GM18861 (cell line): Measurements from ENCODE around the gene MED15.
"Not testable (repeated sequence)": the region's sequence is repeated elsewhere in the genome, so short reads cannot be mapped to it uniquely, and the experiment has no call there.

Experiments used
- ATAC-seq: cut with Tn5 transposase; IDR thresholded peaks from one replicate; pipeline ENCODE4 v1.9.1; 2021; ENCODE audit not compliant: unreplicated experiment

MED15 gene

DNA sequence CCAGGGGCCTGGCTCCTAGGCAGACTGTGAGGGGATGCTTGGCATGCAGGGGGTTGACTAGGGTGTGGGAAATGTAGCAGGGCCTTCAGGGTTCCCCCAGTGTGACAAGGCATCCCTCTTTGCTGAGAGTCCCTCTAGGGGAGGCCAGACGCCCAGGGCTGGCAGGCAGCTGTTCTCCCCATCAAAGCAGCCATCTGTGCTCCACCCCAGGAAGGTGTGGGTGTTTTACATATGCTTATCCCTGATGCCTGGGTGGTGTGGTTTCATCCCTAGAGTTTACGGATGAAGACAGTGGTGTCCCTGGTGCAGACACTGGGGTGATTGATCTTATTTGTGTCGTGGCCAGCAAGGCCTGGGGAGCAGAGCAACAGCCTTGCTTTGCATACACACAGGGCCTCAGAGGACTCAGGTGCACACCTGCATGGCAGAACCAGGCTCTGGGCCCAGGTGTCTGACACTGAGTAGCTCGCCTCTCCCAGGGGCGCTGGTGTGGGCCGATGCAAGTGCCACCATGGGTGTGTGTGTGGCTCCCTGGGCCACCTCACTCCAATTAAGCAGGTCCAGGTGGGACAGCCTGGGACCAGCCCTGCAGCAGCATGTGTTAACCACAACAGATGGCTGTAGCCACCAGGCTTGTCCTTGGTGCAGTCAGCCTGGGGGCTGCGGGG lies 74.2 kb downstream of the MED15 start:
- ATAC-seq: no peak

DNA sequence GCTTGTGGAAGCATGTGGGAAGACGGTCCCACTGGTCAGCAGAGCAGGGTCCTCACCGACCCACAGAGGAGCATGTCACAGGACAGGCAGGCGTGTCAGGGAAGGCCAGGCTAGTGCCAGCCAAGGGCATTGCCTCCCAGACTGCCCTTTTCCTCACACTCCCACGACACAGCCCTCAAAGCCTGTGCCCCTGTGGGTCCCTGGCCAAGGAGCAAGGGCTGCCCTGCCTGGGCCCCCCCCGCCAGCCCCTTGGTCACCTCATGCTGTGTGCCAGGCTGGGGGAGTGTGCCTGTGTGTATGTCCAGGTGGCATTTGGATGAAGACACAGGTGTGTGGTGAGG lies 74.7 kb downstream of the MED15 start:
- ATAC-seq: no peak

- no peak for ATAC-seq
Measured at GRCh38 chr22:20582520-20583361, 75.3 kb downstream of the MED15 start.

DNA sequence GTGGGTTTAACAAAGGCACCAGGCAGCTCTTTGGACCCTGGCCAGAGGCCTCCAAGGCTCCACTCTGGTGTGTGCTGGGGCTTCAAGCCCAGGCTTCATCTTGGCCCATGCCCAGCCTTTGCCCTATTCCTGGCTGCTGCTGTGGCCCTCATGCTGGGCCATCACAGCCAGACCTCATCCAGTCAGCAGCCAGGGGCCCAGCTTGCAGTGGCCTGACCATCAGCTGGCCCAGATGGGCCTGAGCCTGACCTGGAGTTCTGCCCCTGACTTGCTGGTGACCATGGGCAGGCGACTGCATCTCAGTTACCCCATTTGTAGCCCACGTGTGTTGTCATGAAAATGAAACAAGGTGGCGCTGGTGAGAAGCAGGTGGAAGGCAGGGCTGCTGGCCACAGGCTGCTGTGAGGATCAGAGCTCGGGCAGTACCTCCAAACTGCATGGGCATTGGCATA lies 76.1 kb downstream of the MED15 start:
- no peak for ATAC-seq

DNA sequence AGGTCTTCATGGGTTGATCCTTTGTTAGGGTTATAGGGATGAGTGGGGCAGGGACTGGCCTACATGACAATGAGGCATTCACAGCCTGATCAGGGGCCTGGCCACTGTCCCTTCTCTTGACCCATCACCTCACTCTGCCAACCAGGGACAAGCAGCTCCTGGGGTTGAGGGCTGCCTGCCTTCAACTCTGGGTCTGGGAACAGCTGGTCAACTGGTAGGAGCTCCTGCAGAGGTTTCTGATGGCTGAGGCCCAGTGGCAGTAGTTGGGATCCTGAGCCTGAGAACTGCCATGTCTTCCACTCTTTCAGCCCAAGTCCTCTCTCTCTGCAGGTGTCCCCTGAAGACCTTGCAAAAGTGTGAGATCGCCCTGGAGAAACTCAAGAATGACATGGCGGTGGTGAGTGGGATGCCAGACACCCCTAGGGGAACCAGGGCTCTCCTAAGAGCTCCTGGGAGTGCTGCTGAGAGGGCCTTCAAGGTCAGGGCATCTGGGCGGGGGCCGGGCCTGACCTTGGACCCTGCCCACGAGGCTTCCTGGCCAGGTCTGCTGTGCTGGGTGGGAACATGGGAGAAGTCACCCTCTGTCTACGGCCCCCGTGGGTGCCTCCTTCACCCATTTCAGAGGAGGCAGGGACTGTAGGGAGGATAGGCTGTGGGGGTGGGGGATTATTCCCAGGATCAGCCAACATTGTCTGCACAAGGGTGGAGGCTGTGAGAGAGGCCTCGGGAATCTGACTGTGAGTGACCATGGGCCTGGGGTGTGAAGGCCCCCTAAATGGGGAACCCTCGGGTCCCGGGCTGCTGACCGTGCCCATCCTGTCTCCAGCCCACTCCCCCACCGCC lies 76.8 kb downstream of the MED15 start:
- ATAC-seq: no peak

- no peak for ATAC-seq
Measured at GRCh38 chr22:20584872-20585638, 77.6 kb downstream of the MED15 start.

DNA sequence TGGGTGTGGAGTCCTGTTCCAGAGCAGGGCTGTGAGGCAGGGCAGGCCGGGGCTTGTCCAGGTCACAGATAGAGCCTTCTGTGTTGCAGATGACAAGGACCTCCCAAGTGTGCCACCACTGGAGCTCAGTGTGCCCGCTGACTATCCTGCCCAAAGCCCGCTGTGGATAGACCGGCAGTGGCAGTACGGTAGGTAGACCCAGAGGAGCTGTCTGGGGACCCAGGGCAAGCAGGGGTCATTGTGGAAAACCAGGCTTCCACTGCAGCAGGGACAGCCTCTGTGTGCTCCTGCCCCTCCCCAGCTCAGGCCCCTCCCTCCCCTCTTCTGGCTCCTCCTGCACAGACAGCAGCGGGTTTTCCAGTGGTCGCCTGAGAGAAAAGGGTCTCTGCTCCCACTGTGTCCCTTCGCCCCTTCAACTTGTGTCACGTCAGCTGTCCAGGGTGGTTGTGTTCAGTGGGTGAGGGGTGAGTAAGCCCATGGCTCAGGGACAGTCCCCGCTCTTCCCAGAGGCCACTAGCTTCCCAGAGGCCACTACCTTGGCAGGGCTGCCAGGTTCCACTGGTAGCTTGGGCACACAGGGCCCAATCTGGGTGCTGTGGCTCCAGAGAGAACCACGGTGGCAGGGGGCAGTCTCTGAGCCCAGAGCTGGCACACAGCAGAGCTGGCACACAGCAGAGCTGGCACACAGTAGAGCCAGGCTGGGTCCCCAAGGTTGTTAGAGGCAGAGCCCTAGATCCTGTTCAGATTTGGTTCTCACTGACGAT lies 78.4 kb downstream of the MED15 start:
- ATAC-seq: no peak

DNA sequence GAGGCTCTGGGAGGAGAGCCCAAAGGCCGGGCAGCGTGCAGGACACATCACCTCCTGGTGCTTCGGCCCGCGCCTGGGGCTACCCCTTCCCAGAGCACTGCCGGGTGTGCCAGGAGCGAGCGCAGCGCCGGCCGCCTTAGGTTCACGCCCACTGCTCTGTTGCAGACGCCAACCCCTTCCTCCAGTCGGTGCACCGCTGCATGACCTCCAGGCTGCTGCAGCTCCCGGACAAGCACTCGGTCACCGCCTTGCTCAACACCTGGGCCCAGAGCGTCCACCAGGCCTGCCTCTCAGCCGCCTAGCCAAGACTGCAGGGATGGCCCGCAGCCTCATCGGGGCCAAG lies 79.0 kb downstream of the MED15 start:
- ATAC-seq: no peak

- ATAC-seq: no peak
Measured at GRCh38 chr22:20587206-20587958, 80.0 kb downstream of the MED15 start.

DNA sequence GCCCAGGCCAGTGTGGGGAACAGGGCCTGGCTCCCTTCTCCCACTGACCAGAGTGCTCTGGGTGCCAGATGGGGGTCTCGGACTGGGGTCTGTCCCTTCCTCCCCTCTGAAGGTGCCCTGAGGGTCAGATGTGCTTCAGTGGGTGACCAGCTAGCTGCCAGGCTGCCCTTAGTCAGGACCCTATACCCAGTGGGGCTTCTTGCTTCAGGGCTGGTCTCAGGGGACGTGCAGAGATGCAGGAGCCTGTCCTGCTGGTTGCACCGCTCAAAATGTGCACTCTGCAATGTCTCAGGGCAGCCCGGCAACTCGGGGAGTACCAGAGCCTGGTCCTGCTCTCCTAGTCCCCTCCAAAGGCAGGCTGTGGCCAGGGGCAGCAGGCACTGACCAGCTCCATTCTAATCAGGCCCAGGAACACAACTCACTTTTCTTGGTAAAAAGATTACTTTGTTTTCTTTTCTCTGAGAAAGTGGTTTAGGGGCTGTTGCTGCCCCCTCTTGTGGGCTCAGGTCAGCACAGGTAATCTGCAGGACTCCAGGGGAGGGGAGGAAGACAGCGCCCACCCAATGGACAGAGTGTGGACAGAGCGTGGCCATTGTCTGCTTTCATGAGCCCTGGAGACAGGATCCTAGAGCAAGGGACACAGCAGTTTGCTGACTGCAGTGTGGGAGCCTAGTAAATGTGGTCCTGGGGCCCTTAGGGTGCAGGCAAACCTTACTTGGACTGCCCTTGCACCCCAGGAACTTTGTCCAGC lies 80.9 kb downstream of the MED15 start:
- no peak for ATAC-seq

DNA sequence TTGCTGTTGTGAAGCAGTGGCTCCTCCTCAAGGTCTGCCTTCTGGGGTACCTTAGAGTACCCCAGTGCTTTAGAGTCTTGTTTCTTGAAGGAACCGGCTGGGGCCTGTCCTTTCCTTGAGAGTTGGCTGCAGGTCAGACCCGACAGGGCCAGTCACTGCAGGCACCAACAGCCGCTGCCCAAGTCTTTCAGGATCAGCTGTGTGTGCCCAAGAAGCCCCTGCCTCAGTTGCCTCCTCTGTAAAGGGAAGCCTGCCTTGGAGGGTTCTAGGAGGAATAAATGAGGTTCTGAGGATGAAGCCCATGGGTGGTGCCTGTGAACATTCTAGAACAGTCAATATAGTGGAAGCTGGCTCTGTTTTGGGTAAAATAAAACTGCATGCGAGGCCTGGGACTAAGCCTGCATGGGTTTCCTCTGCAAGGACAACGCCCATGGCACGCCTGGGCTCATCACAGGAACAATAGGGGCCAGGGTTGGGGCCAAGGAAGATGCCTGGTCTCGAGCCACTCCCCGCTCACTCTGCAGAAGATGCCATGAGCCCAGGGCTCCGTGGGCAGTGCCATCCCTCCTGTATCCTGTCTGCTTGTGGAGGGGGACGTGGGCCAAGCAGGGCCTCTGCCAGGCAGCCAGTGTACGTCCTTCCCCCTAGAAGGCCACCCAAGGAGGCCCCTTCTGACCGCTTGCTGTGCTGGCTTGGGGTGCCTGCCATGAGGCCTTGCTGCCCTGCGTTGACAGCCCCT lies 81.6 kb downstream of the MED15 start:
- ATAC-seq: no peak

DNA sequence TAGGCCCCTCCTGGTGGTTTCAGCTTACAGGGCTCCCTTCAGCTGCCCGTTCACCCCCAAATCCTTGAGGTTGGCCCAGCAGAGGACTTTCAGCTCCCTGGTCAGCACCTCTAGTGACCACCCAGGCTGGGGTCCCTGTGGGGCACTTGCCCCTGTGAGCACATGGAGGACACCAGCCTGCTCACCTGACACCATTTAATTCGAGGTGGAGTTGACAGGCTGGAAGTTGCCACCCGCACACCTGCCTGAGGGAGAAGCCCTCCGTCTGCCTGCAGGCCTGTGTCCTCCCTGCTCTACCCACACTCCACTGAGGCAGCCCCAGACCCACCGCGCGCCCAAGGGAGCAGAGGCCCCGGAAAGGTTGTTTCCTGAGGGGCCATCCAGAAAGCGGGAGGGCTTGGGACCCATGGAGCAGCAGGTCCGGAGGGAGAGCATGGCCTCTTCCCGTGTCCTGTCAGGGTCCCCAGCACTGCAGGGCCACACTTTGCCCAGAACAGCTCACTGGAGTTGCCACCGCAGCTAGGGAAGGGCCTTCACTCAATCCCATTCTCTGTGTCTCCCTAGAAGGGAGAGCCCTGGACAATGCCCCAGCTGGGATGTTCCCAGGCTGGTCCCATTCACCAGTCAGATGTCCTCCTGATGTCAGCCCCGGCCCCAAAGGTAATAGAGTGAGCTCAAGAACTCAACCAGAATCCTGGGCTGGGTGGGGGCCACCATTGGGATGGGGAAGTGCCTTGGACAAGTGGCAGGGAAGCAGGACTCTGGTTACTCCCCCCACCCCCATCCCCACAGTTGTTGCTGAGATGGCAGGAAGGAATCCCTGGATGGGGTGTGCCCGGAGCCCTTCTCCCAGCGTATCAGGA lies 82.4 kb downstream of the MED15 start:
- no peak for ATAC-seq

DNA sequence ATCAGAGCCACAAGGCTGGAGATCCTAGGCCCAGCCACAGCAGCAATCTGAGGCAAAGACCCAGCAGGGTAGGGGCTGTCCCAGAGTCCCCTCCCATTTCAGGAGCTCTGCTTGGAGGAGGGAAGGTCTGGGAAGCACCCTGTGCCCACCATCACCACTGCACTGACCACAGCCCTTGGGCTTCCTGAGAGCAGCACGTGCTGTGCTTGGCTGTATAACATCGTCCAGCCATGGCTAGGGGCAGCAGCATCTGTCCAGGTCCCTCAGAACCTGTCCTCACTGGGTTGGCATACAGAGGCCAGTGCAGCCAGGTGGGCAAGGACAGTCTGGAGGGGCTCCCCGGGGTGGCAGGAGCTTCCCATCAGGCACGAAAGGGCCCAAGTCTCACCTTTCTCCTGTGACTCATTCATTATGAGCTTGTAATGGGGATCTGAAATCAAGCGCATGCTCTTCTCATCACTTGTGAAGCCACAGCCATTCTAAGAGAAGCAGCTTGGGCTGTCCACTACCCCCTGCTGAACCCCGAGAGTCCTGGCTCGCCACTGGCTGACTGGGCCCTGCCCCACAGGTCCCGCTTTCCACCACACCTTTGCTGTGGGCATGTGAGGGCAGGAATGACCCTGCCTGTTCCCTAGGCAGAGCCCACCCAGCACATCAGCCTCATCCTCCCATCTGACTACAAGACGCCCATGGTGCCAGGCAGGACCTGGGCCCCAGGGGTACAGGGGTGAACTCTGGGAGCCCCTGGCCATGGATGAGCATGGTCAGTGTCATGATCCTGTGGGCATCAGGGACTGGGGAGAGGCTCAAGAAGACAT lies 83.3 kb downstream of the MED15 start:
- ATAC-seq: no peak

GRCh38 chr22:20591295-20591645 lies 83.9 kb downstream of the MED15 start:
- ATAC-seq: no peak

- ATAC-seq: no peak
Measured at GRCh38 chr22:20591660-20592310, 84.4 kb downstream of the MED15 start.

GRCh38 chr22:20594038-20594437 lies 86.6 kb downstream of the MED15 start:
- ATAC-seq: not testable (repeated sequence)
